NCI-H748 treated with DMSO at 0.1 percent for 48 hours (cell line): ENCODE data around the gene SLC1A5.

Experiments
- DNase-seq: peaks from one replicate; lab custom pipeline; 2025; lab: John Stamatoyannopoulos, UW

The SLC1A5 gene

DNA sequence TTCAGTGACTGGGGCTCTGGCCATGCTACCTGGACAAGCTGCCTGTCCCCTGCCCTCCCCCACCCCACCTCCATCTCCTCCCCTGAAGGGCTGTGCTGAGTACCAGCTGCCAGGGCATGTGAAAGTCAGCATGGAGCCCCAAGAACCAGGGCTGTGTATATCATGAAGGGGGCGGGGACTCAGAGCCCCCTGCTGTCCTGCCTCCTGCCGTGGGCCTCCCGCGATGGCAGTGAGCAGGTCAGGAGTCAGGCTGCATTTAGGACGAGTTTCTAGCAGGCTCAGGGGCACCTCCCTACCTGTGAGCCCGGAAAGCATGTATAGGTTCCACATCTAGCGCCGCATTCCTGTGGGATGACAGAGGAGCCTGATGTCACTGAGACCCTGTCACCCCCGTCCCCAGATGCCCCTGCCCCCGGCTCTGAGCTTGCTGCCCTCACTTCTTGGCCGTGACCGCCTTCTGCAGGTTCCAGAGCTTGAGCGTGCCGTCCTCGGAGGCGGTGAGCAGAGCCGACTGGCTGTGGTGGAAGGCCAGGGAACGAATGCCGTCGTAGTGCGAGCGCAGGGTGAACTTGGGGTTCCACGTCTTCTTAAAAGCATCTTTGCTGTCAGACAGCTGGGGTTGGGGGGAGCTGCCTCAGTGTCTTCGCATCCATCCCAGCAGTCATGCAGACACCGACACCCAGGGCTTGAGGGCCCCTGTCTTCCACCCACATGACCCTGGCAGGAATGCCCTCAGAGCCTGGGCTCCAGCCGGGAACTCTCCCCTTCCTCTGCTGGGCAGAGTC, 63.2 kb downstream of the SLC1A5 start:
- no peak for DNase-seq
